Measurements from ENCODE around the gene SRC.

Gene SRC

GRCh38 chr20:37388831-37389230, 42.9 kb downstream of the SRC start:
- no peak for TF ChIP-seq CTCF (IDR thresholded peaks at IDR 0.05; ENCODE audit: control insufficient read depth, extremely low read depth, insufficient read depth)
- no peak for DNase-seq (ENCODE audit: low read depth)
- H3K4me3 ChIP-seq (ENCODE audit: low read depth, low read length): no peak overlapping the region

GRCh38 chr20:37389241-37389747, 43.4 kb downstream of the SRC start:
- no peak for TF ChIP-seq CTCF (IDR thresholded peaks at IDR 0.05; ENCODE audit: control insufficient read depth, extremely low read depth, insufficient read depth)
- H3K4me3 ChIP-seq (ENCODE audit: low read depth, low read length): no peak overlapping the region
- no peak for DNase-seq (ENCODE audit: low read depth)

GRCh38 chr20:37389844-37390275, 43.9 kb downstream of the SRC start:
- DNase-seq (ENCODE audit: low read depth): no peak
- no peak overlapping the region for H3K4me3 ChIP-seq (ENCODE audit: low read depth, low read length)
- no peak for TF ChIP-seq CTCF (IDR thresholded peaks at IDR 0.05; ENCODE audit: control insufficient read depth, extremely low read depth, insufficient read depth)

GRCh38 chr20:37390503-37390890, 44.6 kb downstream of the SRC start:
- H3K4me3 ChIP-seq (ENCODE audit: low read depth, low read length): no peak overlapping the region
- TF ChIP-seq CTCF (IDR thresholded peaks at IDR 0.05; ENCODE audit: control insufficient read depth, extremely low read depth, insufficient read depth): no peak
- DNase-seq (ENCODE audit: low read depth): no peak

GRCh38 chr20:37390891-37391525, 45.1 kb downstream of the SRC start:
- DNase-seq (ENCODE audit: low read depth): no peak
- no peak for TF ChIP-seq CTCF (IDR thresholded peaks at IDR 0.05; ENCODE audit: control insufficient read depth, extremely low read depth, insufficient read depth)
- no peak overlapping the region for H3K4me3 ChIP-seq (ENCODE audit: low read depth, low read length)

- DNase-seq (ENCODE audit: low read depth): no peak
- no peak overlapping the region for H3K4me3 ChIP-seq (ENCODE audit: low read depth, low read length)
- peak; percentile 12; the same call in 1 of the 2 replicates for TF ChIP-seq CTCF (IDR thresholded peaks at IDR 0.05; ENCODE audit: control insufficient read depth, extremely low read depth, insufficient read depth)
Observed at GRCh38 chr20:37392441-37393195, 46.7 kb downstream of the SRC start.
